ENCODE measurements around the gene LMAN2. TPM values are rescaled to one million over a fixed set of nuclear protein-coding genes. Genes with fewer than 3 reads are reported as not detected.

The LMAN2 gene
- polyA plus RNA-seq, 3 donors = 128 to 136 (median 131) TPM

DNA sequence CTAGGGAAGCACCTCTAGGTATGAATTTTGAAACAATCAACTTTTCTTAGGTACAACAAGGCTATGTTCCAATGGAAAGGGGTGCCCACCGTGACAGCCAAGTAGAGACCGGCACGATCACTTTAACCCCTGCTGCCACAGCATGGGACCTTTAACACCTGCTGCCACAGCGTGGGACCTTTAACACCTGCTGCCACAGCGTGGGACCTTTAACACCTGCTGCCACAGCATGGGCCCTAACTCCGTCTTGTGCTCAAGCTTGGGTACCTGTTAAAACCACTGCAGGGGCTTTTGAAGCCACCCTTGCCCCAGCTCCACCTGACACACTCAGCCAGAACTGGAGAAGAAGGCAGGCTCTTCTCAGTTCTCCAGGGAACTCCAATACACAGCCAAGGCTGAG is 21.6 kb downstream of the LMAN2 start:
- no peak for DNase-seq (ENCODE audit: low read depth in 3 of 3, low spot score in 2 of 3)

- DNase-seq (ENCODE audit: low read depth in 3 of 3, low spot score in 2 of 3) = no peak
Observed at GRCh38 chr5:177328545-177329231, 22.8 kb downstream of the LMAN2 start.

DNA sequence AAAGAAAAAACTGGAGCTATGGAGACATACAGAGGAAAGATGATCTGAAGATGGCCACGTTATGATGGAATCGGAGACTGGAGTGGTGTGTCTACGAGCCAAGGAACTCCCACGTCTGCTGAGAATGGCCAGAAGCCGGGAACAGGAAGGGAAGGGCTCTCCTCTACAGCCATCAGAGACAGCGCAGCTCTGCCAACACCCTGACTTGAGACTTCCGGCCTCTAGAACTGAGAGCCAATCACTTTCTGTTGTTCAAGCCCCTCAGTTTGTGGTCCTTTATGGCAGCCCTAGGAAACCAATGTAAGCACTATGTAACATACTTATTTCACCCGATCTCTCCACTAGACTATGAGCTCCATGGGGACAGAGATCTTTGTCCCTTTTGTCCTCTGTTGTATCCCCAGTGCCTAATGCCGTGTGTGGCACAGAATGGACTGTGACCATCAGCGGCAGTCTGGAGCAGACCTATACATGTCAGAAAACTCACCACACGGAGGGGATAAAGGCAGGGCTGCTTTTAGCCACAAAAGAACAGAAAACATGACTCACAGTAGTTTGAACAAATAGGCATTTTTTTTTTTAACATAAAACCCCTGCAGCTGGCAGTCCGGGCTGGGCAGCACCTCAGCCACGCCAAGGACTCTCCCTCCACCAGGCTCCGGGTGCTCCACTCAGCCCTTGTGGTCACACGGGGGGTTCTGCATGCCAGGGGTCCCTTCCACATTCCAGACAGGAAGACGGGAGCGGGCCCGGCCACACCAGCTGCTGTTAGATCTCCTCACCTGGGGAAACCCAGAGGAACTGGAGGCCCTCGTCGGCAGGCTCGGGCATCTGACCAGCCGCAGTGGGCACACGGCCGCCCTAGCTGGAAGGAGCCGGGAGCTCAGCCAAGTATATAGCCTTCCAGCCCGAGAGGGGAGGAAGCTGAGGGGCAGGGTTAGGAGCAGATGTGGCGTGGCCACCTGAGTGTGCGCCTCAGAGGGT is 23.6 kb downstream of the LMAN2 start:
- DNase-seq (ENCODE audit: low read depth in 3 of 3, low spot score in 2 of 3) = no peak

DNA sequence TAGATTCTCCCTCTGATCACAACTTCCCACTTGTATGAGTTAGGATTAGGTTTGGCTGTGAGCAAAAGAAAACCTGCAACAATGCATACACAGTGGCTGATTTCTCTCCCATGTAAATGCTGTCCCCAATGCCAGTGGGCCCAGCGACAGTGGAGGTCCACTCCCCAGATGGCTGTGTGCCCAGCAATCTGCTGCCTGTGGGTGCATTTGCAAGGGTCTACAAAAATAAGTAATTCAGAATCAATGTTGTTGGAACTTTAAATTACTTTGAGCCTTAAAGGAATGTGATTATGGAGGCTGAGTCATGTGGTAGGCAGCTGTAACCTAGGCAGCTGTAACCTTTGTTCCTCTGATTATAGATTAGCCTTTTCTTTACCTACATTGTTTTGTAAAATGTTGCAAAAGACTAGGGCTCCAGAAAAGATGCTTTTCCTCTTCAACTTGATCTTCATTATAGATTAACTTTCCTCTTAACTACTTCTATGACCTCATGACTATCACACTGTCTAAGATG is 25.5 kb downstream of the LMAN2 start:
- DNase-seq (ENCODE audit: low read depth in 3 of 3, low spot score in 2 of 3) = no peak

GRCh38 chr5:177320879-177321278 is 30.6 kb downstream of the LMAN2 start:
- no peak for DNase-seq (ENCODE audit: low read depth in 3 of 3, low spot score in 2 of 3)

- DNase-seq (ENCODE audit: low read depth in 3 of 3, low spot score in 2 of 3) = no peak
Observed at GRCh38 chr5:177319913-177320588, 31.4 kb downstream of the LMAN2 start.

DNA sequence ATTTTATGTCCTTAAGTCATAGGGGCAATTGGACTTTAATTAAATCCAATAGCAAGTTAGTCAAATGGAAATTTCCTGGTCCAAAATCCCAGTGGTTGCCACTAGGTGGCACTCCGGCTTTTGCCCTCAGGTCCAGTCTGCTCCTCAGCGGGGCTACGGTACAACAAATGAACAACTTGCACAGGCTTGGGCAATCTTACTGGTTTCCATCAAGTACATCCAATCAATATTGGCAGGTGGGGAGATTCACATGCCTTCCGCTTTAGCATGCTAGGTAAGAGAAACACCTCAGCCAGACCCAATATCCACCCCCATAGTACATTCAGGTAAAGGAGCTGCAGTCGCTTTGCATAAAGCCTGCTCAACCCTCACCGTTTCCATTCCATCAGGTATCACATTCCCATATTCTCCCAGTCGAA is 33.5 kb downstream of the LMAN2 start:
- DNase-seq (ENCODE audit: low read depth in 3 of 3, low spot score in 2 of 3) = peak in 1 of 3 donors; percentile 60

DNA sequence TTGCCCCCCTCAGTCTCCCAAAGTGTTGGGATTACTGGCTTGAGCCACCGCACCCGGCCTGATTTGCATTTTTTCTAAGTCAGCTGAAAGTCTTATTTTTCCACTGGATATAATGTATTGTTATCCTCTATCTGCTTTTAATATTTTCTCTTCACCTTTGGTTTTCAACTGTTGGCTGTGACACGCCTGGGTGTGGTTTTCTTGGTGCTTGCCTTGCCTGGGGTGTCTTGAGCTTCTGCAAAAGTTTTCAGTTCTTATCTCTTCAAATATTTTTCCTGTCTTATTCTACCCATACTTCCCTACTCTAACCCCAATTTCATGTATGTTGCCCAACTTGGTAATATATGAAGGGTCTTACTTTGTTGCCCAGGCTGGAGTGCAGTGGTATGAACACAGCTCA is 35.5 kb downstream of the LMAN2 start:
- no peak for DNase-seq (ENCODE audit: low read depth in 3 of 3, low spot score in 2 of 3)

DNA sequence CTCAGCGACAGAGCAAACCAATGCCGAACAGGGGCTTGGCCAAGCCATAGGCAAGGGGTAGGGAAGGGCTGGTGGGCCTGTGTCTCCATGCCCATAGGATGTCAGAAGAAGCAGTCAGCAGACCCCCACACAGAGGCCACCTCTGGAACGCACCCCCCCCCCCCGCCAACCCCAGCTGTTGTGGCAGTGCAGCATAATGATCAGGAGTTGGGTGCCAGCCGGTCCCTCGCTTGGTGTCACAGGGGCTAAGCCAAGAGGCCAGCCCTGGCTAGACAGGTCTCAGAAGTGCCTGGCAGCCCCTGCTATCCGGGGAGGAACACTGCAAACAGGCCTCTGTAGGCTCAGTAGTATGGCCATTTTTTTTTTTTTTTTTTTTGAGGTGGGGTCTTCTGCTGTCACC is 36.1 kb downstream of the LMAN2 start:
- DNase-seq (ENCODE audit: low read depth in 3 of 3, low spot score in 2 of 3) = no peak

- no peak for DNase-seq (ENCODE audit: low read depth in 3 of 3, low spot score in 2 of 3)
Observed at GRCh38 chr5:177314376-177315342, 36.8 kb downstream of the LMAN2 start.

GRCh38 chr5:177313561-177314259 is 37.8 kb downstream of the LMAN2 start:
- DNase-seq (ENCODE audit: low read depth in 3 of 3, low spot score in 2 of 3) = no peak

DNA sequence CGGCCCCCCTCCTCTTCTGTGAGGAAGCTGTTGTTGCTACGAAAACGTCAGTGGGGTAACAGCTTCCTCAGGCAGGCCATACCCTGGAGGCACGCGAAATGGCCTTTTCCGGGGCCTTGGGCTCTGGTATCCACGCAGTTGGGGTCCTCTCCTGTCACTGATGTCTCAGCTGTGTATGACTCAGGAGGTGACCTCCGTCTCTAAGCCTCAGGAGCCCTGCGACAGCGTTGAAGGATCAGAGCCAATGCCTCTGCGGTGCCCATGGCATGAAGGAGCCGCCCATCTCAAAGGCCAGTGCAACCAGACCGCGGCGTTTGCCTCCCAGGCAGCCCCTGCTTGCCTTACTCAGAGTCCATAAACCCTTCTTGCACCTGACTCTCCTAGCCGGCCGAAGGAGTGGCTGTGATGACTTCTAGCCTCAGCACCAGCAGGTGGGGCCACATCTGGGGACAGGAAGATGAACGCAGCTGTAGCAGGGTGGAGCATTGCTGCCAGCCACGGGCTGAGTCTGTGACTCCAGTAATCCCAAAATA is 38.8 kb downstream of the LMAN2 start:
- no peak for DNase-seq (ENCODE audit: low read depth in 3 of 3, low spot score in 2 of 3)

- peak; percentile 63 to 91 (median 81) for DNase-seq (ENCODE audit: low read depth in 3 of 3, low spot score in 2 of 3)
Observed at GRCh38 chr5:177311723-177312648, 39.5 kb downstream of the LMAN2 start, which contains the start of gene MXD3. Gene MXD3, minus strand, starts transcription at chr5:177311898. Its CDS starts 68 bp downstream, at chr5:177311830.

GRCh38 chr5:177311392-177311722 is 40.1 kb downstream of the LMAN2 start:
- DNase-seq (ENCODE audit: low read depth in 3 of 3, low spot score in 2 of 3) = no peak

GRCh38 chr5:177310757-177311391 is 40.6 kb downstream of the LMAN2 start:
- DNase-seq (ENCODE audit: low read depth in 3 of 3, low spot score in 2 of 3) = no peak

GRCh38 chr5:177310332-177310731 is 41.1 kb downstream of the LMAN2 start:
- no peak for DNase-seq (ENCODE audit: low read depth in 3 of 3, low spot score in 2 of 3)
